Fibroblast of mammary gland (primary cell): ENCODE results near the gene TMEM248.
"Not testable (repeated sequence)": the region's sequence is repeated elsewhere in the genome, so short reads cannot be mapped to it uniquely, and the experiment has no call there.

Source experiments
- DNase-seq: peaks from one replicate; pipeline ENCODE4 v3.0.0-alpha.2; 2010; ENCODE audit warnings: low read depth
- H3K4me3 ChIP-seq: 2 replicates; pipeline ENCODE4 v1.5.1; 2011; ENCODE audit warnings: low read depth, mild to moderate bottlenecking, low read length, moderate library complexity; ENCODE audit not compliant: control insufficient read depth
- TF ChIP-seq, protein P1 (sequence below): conservative IDR thresholded peaks from 2 replicates; pipeline ENCODE4 v1.5.1; 2011; ENCODE audit warnings: low read depth, low read length, inconsistent platforms; ENCODE audit not compliant: control insufficient read depth, insufficient read depth

Gene TMEM248

DNA sequence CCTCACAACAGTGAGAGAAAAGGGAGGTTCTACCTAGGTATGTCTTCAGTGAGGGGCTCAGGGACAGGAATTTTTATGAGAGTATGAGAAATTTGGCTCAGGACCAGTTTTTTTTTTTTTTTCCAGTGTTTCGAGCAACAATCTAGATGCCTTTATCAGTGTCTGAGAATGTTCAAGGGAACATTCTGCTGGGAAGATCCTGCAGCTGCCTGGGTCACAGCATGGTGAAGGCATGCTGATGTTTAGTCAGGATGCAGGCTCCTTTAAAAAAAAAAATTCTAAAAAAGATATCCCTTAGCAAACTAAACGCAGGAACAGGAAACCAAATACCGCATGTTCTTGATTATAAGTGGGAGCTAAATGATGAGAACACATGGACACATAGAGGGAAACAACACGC is 43.4 kb downstream of the TMEM248 start:
- H3K4me3 ChIP-seq: no peak overlapping the region
- peak; percentile 43 for DNase-seq
- TF ChIP-seq, protein P1, sequence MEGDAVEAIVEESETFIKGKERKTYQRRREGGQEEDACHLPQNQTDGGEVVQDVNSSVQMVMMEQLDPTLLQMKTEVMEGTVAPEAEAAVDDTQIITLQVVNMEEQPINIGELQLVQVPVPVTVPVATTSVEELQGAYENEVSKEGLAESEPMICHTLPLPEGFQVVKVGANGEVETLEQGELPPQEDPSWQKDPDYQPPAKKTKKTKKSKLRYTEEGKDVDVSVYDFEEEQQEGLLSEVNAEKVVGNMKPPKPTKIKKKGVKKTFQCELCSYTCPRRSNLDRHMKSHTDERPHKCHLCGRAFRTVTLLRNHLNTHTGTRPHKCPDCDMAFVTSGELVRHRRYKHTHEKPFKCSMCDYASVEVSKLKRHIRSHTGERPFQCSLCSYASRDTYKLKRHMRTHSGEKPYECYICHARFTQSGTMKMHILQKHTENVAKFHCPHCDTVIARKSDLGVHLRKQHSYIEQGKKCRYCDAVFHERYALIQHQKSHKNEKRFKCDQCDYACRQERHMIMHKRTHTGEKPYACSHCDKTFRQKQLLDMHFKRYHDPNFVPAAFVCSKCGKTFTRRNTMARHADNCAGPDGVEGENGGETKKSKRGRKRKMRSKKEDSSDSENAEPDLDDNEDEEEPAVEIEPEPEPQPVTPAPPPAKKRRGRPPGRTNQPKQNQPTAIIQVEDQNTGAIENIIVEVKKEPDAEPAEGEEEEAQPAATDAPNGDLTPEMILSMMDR: no peak

DNA sequence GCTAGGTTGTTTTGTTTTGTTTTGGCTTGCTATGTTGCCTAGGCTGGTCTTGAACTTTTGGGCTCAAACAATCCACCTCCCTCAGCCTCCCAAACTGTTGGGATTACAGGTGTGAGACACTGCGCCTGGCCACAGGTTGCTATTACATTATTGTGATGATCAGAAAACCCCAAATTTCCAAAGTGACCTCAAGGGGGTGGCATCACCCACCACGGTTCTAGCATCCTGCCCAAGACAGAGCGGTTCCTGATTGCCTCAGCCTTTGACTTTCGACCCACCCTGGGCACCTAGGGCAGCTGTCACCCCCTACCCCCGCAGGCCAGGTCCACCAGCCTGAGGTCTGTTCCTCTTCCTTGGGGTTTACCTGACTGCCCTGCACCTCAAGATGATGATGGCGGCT is 46.0 kb downstream of the TMEM248 start:
- TF ChIP-seq, protein P1: no peak
- no peak overlapping the region for H3K4me3 ChIP-seq
- DNase-seq: no peak

DNA sequence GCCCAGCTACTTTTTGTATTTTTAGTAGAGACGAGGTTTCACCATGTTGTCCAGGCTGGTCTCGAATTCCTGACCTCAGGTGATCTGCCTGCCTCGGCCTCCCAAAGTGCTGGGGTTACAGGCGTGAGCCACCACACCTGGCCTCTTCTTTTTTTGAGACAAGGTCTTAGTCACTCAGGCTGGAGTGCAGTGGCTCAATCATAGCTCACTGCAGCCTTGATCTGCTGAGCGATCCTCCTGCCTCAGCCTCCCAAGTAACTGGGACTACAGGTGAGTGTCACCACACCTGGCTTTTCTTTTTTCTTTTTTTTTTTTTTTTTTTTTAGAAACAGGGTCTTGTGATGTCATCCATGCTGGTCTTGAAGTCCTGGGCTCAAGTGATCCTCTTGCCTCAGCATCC is 48.0 kb downstream of the TMEM248 start:
- not testable (repeated sequence) for H3K4me3 ChIP-seq, DNase-seq

DNA sequence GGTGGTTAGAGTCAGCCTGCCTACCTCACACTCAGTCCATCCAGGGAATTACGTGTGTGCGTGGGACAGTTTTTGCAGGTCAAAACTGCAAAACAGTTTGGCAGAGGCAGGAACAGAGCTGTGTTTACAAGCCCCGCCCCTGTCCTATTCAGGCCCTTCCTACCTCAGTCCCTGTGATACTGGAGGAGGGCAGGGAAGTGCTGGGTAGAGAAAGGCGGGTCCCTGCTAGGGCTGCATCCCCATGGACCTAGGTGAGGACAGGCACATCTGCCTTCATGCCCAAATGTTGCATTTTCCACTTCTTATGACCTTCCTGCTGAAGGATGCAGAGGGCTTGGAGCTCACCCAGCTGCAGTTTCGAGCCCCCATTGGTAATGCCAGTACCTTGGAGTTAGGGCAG is 49.3 kb downstream of the TMEM248 start:
- no peak overlapping the region for H3K4me3 ChIP-seq
- peak; percentile 10 for DNase-seq
- TF ChIP-seq, protein P1: no peak

DNA sequence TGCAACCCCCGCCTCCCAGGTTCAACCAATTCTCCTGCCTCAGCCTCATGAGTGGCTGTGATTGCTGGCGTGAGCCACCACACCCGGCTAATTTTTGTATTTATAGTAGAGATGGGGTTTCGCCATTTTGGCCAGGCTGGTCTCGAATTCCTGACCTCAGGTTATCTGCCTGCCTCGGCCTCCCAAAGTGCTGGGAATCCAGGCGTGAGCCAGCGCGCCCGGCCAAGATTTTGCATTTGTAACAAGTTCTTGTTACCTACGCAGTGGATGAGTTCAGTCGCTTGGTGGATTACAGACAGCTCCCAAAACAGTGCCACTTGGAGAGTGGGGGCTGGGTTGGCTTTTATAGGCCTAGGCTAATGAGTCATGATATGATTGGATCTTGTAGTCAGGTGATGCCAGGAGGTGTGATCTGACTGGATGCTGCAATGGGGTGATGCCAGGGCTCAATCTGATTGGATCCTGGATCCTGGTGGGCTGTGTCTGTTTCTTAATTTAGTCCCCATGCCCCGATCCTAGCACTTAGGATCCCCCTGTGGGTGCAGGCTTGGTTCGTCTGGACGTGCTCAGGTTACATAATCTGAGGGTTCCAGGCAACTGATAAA is 54.1 kb downstream of the TMEM248 start:
- peak; percentile 29 for DNase-seq
- H3K4me3 ChIP-seq: no peak overlapping the region
- TF ChIP-seq, protein P1: no peak

DNA sequence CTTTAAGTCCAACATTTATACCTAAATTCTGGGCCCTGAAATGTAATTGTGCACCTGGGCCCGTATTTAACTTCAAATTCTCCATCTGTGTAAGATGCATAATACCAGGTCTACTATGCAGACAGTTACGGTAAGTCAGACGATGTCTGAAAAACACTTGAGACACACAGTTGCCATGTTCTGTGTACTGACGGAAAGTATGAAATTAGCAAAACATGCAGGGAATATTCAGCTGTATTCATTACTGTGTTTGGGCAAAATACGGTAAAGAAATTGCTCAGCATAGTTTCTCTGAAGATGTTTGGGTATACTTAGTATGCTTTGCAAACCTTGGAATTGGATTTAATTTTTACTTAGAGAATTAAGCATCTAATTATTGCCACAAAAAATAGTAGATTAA is 57.3 kb downstream of the TMEM248 start:
- H3K4me3 ChIP-seq, DNase-seq: not testable (repeated sequence)

DNA sequence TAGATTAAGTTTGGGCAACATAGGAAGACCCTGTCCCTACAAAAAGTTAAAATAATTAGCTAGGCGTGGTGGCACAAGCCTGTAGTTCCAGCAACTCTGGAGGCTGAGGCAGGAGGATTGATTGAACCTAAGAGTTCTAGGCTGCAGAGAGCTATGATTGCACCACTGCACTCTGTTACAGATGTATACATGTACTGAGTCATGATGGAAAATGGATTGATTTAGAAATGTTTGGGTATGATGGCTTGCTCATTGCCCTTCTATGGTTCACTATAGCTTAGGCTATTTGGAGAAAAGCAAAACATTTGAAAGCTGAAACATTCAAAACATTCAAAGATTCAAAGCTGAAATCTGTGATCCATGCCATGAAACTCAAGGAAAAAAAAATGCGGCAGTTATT is 58.0 kb downstream of the TMEM248 start:
- H3K4me3 ChIP-seq: not testable (repeated sequence)
- DNase-seq: peak; percentile 9

DNA sequence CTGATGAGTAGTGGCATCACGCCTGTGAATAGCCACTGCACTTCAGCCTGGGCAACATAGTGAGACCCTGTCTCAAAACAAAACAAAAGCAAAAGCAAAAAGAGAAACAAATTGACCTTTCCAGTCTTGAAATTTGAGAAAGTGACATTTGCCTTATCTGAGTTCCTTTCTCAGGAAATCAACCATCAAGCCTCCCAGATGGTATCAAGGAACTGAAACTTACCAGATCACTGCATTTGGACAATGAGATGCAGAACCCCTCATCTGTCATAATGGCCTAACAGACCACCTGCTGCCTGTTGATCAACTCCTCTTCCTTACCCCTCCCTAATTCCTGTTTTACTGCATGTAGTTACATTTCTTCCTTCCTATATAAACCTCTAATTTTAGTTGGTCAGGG is 59.3 kb downstream of the TMEM248 start:
- H3K4me3 ChIP-seq, DNase-seq: not testable (repeated sequence)

DNA sequence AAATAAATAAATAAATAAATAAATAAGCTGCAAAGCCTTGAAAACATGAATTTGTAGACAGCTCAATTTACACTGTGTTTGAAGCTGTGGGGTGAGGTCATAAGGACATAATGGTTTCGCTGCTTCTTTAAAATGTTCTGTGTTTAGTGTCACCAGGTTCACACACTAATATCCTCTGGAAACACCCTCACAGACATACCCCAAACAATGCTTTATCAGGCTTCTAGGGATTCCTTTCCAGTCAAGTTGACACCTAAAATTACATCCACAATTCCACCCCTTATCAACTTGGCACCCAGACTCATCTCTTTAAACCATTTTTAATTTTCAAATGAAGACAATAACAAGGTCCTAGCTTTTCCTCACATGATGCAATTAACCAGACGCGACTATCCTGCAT is 68.5 kb downstream of the TMEM248 start:
- DNase-seq, H3K4me3 ChIP-seq: not testable (repeated sequence)

DNA sequence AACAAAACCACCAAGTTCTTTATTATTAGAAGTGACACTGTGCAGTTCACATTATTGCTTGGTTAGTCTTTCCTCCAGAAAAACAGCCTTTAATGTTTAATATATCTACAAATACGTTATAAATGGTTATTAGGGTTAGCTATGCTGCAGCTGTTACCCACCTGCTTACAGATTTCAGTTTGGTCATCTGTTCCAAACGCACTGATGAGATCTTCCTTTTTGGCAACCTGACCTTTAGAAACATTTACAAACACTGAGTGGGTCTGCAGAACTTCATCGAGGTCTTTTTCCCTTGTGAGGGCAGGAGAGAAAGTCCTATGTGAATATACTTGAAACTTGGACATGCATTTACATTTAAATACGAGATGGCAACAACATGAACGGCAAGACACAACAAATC is 73.0 kb downstream of the TMEM248 start:
- H3K4me3 ChIP-seq: peak overlapping the region; percentile 65

More for the DNA sequence above, 73.0 kb downstream of the TMEM248 start:
- peak; percentile 4 for DNase-seq
